Testis (tissue), 3 donors: ENCODE data around the gene RYR1. TPM values are rescaled to one million over a fixed set of nuclear protein-coding genes. Genes with fewer than 3 reads are reported as not detected.
A peak's percentile ranks its signal among the peaks of the same experiment; 100 is the strongest.

Experiments used
- DNase-seq: peaks from one replicate; pipeline ENCODE4 v3.0.0-alpha.2; 2019
- H3K27ac ChIP-seq, 2 donors: fragments of 200-600 bp; sonication (generic); one replicate each; pipeline ENCODE4 v1.5.1; 2019
- H3K27me3 ChIP-seq: fragments of 200-600 bp; sonication (generic); one replicate; pipeline ENCODE4 v1.5.1; 2019
- H3K36me3 ChIP-seq: fragments of 200-600 bp; sonication (generic); one replicate; pipeline ENCODE4 v1.5.1; 2017; ENCODE audit warnings: low read depth; ENCODE audit errors: missing control alignments
- H3K4me1 ChIP-seq: fragments of 200-600 bp; sonication (generic); one replicate; pipeline ENCODE4 v1.5.1; 2019
- H3K4me3 ChIP-seq, 2 donors: fragments of 200-600 bp; sonication (generic); one replicate each; pipeline ENCODE4 v1.5.1; 2017 to 2019
- H3K9me3 ChIP-seq: fragments of 200-600 bp; sonication (generic); one replicate; pipeline ENCODE4 v1.5.1; 2017
- POLR2A ChIP-seq: fragments of 450-650 bp; IDR thresholded peaks from one replicate; pipeline ENCODE4 v1.6.1; 2017; ENCODE audit warnings: antibody characterized with exemption, mild to moderate bottlenecking, moderate library complexity
- WGBS, 2 donors: methylation state at CpG; one replicate each; pipeline ENCODE4 v1.1.5; 2018; 5-methylcytosine and 5-hydroxymethylcytosine counted together
- intact Hi-C: fragments of 100-400 bp; cut with DNase I; formaldehyde crosslinking; loops from one replicate; pipeline ENCODE4 v1.15.1; 2023; ENCODE audit warnings: low total_unique reads
- polyA plus RNA-seq: library from polyadenylated mRNA; stranded (reverse); fragments of 350-450 nt; fragmentation: Illumina TruSeq; extraction: RNeasy Lipid Tissue Mini Kit (QIAGEN cat#74804); gene quantifications from one replicate; pipeline ENCODE4 v1.2.3, GENCODE V29; 2014; ENCODE audit warnings: low read depth, low replicate concordance; ENCODE audit not compliant: insufficient read depth
- total RNA-seq, 2 donors: library from RNA; depleted of rRNA; stranded (reverse); fragments of >200 nt; gene quantifications; one replicate each; pipeline ENCODE4 v1.2.3, GENCODE V29; 2016
- TF ChIP-seq, protein P1 (sequence below), 3 experiments: fragments of 450-650 bp in 2 of 3; fragments of 200-600 bp in 1 of 3; sonication (generic) in 1 of 3; IDR thresholded peaks; one replicate each; pipeline ENCODE4 v1.5.1; 2016 to 2019; ENCODE audit warnings: antibody characterized with exemption in 3 of 3, mild to moderate bottlenecking in 2 of 3, moderate library complexity in 1 of 3

Gene RYR1
- total and polyA plus RNA-seq, 3 donors from 2014 or later, result 11.8 to 26.1 (median 15.6) TPM

DNA sequence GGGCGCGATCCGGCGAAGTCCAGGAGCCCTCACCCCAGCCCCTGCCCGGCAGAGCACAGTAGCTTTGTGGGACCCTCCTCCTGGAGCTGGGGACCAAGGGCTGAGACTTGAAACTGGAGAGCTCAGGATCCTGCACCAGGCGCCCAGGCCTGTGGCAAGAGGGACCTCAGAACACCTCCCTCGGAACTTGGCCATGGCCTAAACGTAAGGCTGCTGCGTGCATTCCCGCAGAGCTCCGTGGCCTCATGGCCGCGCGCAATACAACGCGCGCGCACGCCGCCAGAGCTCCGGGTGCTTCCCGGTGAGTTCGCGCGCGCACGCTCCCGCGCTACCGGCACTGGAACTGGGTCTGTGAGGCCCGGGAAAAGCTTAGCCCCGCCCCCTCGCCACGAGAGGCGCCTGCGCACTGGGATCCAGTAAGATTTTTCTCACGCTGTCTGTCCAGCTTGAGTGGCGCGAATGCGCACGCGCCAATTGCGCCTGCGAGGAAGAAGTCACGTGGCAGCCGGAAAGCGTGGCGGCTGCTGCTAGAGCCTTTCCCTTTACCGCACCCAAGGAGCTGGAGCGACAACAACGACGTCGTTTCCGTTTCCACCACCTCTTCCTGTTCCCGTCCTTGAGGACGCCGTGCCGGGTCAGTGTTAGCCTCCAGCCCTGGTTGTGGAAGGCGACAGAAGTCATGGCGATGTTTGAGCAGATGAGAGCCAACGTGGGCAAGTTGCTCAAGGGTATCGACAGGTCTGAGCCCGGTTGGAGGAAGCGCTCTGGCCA lies 185.3 kb downstream of the RYR1 start, which contains the start of gene EIF3K:
Gene EIF3K (plus strand): TSS at position 599 of the 771 bp plus-strand sequence. CDS start 81 bp downstream, at position 680.
- no peaks in the 10 kb centered on the region for H3K9me3 ChIP-seq
- peak; percentile 99 for DNase-seq
- peaks cover 7% of the 10 kb centered on the region for H3K4me1 ChIP-seq
- H3K36me3 ChIP-seq, result no peaks in the 10 kb centered on the region
- no peaks in the 10 kb centered on the region for H3K27me3 ChIP-seq
- H3K4me3 ChIP-seq, result peak within 1 kb of the TSS; percentile 83 to 94
- no peak for TF ChIP-seq POLR2A
- TF ChIP-seq, protein P1, sequence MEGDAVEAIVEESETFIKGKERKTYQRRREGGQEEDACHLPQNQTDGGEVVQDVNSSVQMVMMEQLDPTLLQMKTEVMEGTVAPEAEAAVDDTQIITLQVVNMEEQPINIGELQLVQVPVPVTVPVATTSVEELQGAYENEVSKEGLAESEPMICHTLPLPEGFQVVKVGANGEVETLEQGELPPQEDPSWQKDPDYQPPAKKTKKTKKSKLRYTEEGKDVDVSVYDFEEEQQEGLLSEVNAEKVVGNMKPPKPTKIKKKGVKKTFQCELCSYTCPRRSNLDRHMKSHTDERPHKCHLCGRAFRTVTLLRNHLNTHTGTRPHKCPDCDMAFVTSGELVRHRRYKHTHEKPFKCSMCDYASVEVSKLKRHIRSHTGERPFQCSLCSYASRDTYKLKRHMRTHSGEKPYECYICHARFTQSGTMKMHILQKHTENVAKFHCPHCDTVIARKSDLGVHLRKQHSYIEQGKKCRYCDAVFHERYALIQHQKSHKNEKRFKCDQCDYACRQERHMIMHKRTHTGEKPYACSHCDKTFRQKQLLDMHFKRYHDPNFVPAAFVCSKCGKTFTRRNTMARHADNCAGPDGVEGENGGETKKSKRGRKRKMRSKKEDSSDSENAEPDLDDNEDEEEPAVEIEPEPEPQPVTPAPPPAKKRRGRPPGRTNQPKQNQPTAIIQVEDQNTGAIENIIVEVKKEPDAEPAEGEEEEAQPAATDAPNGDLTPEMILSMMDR (IDR thresholded peaks at IDR 0.05), result peak in 1 of 3 experiments; percentile 3
- intact Hi-C loops, result loop anchor here (10.0 kb wide), 1 partner anchor 214 kb away; the partner anchor contains the start of gene FAM98C
- WGBS, 2 donors, result 0 to 1% methylated on average over 38 to 64 of the region's 64 CpGs
- peak within 1 kb of the TSS; percentile 57 to 76 for H3K27ac ChIP-seq

DNA sequence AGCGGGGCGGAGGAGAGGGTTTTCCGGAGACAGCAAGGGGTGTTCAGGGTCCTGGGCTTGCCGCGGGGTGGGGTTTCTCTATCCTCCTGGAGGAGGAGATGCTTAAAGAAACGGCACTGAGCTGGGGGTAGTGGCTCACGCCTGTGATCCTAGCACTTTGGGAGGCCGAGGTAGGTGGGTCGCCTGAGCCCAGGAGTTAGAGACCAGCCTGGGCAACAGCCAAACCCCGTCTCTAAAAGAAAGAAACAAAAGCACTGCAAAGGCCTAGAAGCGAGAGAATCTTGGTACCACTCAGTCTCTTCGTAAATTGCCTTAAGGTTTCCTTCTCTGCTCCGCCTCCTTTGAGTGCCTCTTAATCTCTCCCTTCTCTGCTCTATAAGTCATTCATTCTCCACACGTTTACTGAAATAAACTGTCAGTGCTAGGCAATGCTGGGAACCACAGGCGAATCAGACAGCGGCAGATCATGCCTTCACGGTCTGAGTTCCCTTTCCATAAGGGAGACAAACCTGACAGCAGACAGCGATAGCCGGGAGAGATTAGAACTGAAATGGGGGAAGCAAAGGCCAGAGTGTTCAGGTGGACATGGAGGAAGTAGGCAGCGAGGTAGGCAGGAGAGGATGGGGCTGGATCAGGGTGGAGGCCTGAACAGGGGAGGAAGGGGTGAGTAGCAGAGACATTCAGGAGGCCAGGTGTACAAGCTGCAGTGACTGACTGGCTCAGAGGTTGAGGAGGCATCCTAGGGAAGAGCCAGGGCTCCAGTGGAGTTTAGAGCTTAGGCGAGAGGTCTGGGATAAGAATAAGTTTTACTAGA lies 186.1 kb downstream of the RYR1 start:
- peaks cover 7% of the 10 kb centered on the region for H3K4me1 ChIP-seq
- H3K9me3 ChIP-seq, result no peaks in the 10 kb centered on the region
- DNase-seq, result no peak
- no peaks in the 10 kb centered on the region for H3K36me3 ChIP-seq
- intact Hi-C loops, result loop anchor here (10.0 kb wide), 1 partner anchor 215 kb away; the partner anchor contains the start of gene FAM98C
- WGBS, 2 donors, result 10 to 13% methylated on average over 21 of the region's 21 CpGs
- TF ChIP-seq POLR2A, result no peak
- TF ChIP-seq, protein P1 (IDR thresholded peaks at IDR 0.05), result no peak
- H3K4me3 ChIP-seq, result peak overlapping the region; percentile 83 to 94
- H3K27ac ChIP-seq, result peak overlapping the region; percentile 57 to 76
- no peaks in the 10 kb centered on the region for H3K27me3 ChIP-seq

DNA sequence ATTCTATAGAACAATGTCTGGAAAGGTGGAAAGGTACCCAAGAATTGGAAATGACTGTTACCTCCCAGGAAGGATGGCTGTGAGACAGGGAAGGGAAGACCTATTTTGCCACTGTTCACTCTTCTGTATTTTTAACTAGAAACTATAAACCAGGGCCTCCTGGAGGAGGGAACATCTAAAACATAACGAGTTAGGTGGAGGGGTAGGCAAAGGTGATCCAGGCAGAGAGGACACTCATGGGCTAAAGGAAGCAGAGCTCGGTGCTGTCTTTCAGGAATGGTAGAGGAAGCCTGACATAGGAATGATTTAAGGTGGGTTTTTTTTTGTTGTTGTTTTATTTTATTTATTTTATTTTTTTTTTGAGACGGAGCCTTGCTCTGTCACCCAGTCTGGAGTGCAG lies 191.3 kb downstream of the RYR1 start:
- intact Hi-C loops, result no loop called here
- no peak overlapping the region for H3K27ac ChIP-seq

DNA sequence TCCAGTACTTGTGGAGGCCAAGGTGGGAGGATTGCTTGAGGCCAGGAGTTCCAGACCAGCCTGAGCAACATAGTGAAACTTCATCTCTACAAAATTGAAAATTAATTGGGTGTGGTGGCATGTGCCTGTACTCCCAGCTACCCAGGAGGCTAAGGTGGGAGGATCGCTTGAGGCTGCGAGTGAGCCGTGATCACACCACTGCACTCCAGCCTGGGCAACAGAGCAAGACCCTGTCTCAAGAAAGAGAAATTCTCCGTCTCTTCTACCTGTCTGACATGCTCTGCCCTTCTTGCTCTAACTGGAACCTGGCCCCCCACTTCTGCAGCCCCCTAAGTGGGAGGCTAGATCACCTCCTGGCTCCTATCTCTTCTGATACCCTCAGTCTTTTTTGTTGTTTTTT lies 192.9 kb downstream of the RYR1 start:
- DNase-seq, result no peak
- WGBS, 2 donors, result 93 to 94% methylated on average over 4 of the region's 4 CpGs
- no peaks in the 10 kb centered on the region for H3K36me3 ChIP-seq
- TF ChIP-seq, protein P1 (IDR thresholded peaks at IDR 0.05), result no peak
- TF ChIP-seq POLR2A, result no peak
- H3K4me3 ChIP-seq, result no peak overlapping the region
- no peaks in the 10 kb centered on the region for H3K4me1 ChIP-seq
- H3K27ac ChIP-seq, result no peak overlapping the region
- H3K9me3 ChIP-seq, result no peaks in the 10 kb centered on the region
- H3K27me3 ChIP-seq, result no peaks in the 10 kb centered on the region
- intact Hi-C loops, result no loop called here

More for the DNA sequence above, 191.3 kb downstream of the RYR1 start:
- Histone ChIP-seq H3K36me3 (no peaks in the 10 kb centered on the region), H3K4me3 (no peak overlapping the region), H3K4me1 (peaks cover 4% of the 10 kb centered on the region), H3K27me3 (no peaks in the 10 kb centered on the region), H3K9me3 (no peaks in the 10 kb centered on the region)
- DNase-seq, result no peak
- TF ChIP-seq POLR2A, result no peak
- TF ChIP-seq, protein P1 (IDR thresholded peaks at IDR 0.05), result no peak
- 84 to 86% methylated on average over 3 of the region's 3 CpGs for WGBS, 2 donors
